Right lobe of liver (tissue), 4 donors: ENCODE data around the gene WNK2.

Experiments used
- POLR2A ChIP-seq: fragments of 450-650 bp; IDR thresholded peaks from one replicate; pipeline ENCODE4 v1.6.1; 2017; ENCODE audit warnings: antibody characterized with exemption, mild to moderate bottlenecking
- TF ChIP-seq, protein P1 (sequence below), 4 donors: fragments of 200-600 bp in 3 of 4; fragments of 450-650 bp in 1 of 4; IDR thresholded peaks; one replicate each; pipeline versions ENCODE4 v1.5.1 to v1.8.0; 2016 to 2022; ENCODE audit warnings: antibody characterized with exemption in 4 of 4, mild to moderate bottlenecking in 2 of 4
- donor health status: DM: no; HTN: no; CAD: no.
- donor health status: DM: no; HTN: no; CAD: no.
- donor health status: DM: no; HTN: yes; CAD: no.

DNA sequence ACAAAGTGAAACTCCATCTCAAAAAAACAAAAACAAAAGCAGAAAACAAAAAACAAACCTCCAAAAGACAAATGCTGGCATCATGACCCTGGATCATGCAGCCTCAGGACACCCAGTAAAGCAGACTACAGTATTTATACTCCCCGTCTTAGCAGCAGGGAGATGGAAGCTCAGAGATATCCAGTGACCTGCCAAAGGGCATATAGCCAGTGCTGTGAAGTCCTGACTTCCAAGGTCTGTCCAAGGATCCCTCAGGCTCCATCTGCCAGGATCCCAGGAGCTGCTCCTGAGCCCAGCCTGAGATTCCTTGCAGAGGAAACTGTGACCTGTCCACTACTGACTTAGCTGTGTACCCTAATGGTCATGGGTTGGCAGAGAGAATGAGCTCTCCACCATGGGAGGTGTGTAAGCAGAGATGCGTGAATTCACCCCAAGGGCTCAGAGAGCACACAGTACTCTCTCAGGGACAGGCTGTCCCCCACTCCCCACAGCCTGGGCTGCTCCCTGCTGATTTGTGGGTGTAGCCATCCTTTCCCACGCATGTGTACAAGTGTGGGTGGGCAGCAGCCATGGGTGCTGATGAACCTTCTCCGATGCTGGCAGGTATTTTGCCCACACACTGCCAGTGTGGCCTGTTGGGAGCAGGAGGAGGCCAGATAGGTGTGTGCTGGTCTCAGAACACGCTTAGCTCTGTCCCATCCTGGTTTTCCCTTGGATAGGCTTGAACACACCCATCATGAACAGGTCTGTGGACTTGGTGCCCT, 2.1 kb upstream of the WNK2 start:
- TF ChIP-seq, protein P1, sequence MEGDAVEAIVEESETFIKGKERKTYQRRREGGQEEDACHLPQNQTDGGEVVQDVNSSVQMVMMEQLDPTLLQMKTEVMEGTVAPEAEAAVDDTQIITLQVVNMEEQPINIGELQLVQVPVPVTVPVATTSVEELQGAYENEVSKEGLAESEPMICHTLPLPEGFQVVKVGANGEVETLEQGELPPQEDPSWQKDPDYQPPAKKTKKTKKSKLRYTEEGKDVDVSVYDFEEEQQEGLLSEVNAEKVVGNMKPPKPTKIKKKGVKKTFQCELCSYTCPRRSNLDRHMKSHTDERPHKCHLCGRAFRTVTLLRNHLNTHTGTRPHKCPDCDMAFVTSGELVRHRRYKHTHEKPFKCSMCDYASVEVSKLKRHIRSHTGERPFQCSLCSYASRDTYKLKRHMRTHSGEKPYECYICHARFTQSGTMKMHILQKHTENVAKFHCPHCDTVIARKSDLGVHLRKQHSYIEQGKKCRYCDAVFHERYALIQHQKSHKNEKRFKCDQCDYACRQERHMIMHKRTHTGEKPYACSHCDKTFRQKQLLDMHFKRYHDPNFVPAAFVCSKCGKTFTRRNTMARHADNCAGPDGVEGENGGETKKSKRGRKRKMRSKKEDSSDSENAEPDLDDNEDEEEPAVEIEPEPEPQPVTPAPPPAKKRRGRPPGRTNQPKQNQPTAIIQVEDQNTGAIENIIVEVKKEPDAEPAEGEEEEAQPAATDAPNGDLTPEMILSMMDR (IDR thresholded peaks at IDR 0.05): no peak
- TF ChIP-seq POLR2A: no peak
